HG03159 (cell line): ENCODE measurements around the gene C16orf95.
"Not testable (repeated sequence)": the region's sequence is repeated elsewhere in the genome, so short reads cannot be mapped to it uniquely, and the experiment has no call there.

Experiments used
- ATAC-seq: cut with Tn5 transposase; IDR thresholded peaks from one replicate; pipeline ENCODE4 v1.9.1; 2021; ENCODE audit warnings: mild to moderate bottlenecking, moderate library complexity; ENCODE audit not compliant: unreplicated experiment

C16orf95 gene, protein sequence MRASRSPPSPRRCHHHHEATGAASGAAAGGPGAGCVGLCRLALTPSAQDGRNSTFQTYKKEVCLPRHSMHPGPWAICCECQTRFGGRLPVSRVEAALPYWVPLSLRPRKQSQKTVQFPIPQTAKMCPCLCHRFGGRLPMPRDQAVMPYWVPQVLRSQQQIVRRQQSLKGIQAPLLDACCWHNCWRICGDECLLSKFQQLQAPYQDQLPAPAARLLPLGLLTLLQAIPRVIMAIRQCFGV

DNA sequence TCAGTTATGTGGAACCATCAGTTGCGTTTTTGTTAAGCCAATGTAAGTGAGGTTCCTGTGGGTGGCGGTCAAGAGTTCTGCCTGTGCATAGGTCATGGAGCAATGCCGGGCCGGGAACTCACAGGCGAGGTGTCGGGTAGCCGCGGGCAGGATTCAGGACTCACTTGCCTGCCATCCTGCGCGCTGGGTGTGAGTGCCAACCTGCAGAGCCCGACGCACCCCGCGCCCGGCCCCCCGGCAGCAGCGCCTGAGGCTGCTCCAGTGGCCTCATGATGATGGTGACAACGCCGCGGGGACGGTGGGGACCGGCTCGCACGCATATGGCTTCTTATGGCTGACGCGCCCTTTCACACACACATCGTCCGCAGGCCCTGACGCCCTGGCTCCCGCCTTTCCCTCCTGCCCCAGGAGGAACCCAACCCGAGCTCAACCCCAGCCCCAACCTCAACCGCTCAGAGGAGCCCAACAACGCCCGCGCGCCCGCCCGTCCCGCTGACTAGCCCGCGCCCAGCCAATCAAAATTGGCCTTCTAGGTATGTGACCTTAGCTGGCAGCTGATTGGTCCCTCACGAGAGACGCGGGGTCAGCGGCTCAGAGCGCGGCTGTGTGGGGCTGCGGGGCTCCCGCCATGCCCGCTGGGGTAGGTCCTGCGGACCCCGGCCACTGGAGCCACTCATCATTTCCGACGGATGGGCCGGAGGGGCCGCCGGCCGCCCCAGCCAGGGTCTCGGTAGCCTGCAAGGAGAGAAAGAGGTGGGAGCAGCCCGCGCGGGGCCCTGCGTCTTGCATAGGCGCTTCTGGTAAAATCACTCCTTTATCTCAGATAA is at the start of gene C16orf95:
Gene C16orf95 (minus strand): TSS at position 470 of the 827 bp plus-strand sequence. CDS start 150 bp downstream, at position 320.
- ATAC-seq, result peak; percentile 93

- no peak for ATAC-seq
Observed at GRCh38 chr16:87366930-87367329, 49.7 kb upstream of the C16orf95 start.

GRCh38 chr16:87366288-87366687 is 49.1 kb upstream of the C16orf95 start:
- ATAC-seq, result no peak

DNA sequence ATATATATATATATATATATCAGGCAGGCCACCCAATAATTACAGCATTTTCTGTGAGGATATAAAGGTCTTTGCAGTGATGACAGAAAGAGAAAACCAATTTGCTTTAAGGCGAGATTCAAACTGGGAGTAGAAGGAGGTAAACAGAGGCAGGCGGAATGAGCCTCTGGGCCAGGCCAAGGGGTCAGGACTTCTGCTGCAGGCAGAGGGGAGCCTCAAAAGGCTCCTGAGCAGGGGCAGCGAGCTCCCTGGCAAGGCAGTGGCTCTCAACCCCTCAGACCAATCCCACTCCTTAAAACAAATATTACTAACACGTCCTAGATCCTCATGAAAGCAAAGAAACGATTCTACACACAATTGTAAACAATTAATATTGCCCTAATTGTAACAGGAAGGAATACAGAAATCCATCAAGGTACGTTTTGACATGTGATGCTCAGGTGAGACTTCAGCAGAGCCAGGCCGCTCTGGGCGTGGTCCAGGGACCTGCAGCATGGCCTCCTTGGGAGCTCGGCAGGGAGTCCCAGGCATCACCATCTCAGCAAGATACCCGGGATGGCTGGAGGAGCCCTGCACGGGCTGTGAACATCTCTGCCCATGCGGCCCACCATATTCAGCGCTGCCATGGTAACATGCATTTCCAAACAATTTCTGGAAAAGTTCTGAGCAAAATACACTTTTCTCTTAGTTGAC is 48.0 kb upstream of the C16orf95 start:
- ATAC-seq, result no peak

DNA sequence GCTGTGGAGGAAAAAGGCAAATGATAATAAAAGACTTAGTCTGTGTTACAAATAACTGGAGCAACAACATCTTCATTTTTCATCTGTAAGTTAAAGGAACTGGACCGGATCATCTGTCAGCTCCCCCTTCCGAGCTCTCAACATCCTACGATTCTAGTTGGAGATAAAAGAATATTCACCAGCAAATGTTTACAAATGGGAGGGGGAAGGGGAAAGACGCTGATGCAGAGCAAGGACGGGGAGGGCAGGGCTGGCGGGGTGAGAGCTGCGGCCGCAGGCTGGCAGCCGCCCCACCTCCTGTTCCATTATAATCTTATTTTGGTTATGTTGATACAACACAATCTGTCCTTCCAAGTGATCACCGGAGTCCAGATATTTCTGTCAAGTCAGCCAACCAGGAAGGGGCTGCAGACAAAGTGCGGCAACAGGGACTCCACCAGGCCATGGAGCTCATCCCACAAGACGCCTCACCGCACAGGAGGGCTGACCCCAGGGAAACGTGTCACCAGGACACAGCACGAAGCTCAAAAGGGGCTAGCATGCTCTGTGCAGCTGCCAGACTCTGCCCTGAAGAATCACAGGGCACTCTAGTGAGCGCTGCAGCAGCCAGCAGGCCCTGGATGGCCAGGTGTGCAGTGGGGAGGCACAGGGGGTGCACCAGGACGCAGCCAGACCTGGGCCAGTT is 46.7 kb upstream of the C16orf95 start:
- ATAC-seq, result no peak

DNA sequence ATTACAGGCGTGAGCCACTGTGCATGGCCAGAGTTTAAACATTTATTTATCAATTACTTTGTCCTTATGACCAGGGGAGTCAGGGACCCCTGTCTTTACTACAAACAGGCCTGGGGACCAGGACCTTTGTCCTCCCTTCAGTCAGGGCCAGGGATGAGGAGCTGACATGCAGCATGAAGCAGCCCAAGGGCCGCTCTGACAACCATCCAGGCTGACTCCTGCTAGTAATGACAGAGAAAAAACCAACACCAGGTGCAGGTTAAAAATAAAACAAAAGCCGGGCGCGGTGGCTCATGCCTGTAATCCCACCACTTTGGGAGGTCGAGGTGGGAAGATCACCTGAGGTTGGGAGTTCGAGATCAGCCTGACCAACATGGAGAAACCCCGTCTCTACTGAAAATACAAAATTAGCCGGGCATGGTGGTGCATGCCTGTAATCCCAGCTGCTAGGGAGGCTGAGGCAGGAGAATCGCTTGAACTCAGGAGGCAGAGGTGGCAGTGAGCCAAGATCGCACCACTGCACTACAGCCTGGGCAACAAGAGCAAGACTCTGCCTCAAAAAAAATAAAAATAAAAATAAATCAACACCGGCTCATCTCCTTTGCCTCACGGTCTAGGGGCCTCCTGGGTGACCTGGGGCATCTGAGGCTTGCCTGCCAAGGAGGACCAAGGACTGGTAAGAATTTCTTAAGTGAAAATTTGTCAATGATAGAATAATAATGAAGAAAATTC is 45.8 kb upstream of the C16orf95 start:
- not testable (repeated sequence) for ATAC-seq

GRCh38 chr16:87361916-87362619 is 44.9 kb upstream of the C16orf95 start:
- ATAC-seq, result no peak

GRCh38 chr16:87360862-87361610 is 43.8 kb upstream of the C16orf95 start:
- ATAC-seq, result no peak

DNA sequence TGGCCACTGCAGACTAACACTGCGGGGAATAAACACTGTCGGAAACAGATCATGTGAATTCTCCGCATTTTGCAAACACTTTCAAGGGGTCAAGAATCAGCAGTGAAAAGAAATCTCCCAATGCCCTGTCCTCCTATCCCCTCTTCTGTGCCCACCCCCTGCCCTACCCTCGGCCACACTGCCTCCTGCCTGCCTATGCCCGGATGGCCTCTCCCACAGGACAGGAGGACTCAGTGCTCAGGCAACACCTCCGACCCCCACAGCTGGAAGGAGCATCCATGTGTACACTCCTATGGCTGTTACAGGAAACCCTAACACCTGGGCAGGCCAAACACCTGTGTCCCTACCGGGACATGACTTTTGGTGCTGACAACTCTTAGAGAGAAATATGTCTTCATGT is 41.9 kb upstream of the C16orf95 start:
- ATAC-seq, result no peak

DNA sequence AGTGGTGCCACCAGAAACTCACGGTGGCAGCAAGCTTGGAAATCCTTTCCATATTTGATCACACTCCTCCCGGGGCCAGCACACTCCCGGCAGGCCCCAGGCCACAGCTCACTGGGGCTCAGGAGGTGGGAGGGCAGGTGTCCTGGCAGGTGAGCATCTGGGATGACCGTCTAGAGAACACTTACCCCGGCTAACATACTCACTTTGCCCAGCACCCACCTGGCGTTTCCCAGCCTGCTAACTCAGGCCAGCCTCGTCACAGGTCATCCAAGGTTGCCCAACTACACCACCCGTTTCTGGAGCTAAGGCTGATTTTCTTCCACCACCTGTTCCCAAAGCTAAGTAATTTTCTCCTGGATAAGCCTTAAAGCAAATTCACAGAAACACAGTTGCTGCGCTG is 41.5 kb upstream of the C16orf95 start:
- no peak for ATAC-seq

DNA sequence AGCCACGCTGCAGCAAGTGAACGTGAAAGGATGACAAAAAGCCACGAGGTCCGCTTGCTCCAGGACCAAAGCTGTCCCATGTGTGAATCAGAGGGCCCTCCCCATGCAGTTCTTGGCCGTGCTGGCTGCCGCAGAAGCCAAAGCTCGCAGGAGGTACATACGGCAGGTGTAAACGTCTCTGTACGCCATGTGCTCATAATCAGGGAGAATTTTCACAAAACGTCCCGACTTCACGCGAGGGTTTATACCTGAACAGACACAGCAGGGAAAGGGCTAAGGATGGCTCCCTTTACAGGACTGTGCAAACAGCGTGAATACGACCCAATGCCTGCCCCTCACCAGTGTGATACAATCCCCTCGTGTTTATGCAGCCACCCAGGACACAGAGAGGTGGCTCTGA is 41.1 kb upstream of the C16orf95 start:
- no peak for ATAC-seq

DNA sequence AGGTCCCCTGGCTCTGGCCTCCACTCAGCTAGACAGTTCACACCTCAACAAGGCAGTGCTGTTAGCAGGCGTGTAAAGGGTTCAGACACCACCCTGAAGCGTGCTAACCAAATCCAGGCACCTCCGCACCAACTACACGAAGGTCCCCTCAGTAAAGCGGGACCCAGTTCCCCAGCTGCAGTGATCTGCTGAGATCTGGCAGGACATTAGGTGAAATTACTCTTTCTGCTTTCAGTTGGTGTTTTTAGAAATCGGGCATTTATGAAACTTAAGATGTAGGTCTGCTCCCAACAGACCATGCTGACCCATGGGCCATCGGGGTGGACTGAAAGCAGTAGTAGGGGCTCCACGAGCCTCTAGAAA is 39.3 kb upstream of the C16orf95 start:
- ATAC-seq, result no peak

DNA sequence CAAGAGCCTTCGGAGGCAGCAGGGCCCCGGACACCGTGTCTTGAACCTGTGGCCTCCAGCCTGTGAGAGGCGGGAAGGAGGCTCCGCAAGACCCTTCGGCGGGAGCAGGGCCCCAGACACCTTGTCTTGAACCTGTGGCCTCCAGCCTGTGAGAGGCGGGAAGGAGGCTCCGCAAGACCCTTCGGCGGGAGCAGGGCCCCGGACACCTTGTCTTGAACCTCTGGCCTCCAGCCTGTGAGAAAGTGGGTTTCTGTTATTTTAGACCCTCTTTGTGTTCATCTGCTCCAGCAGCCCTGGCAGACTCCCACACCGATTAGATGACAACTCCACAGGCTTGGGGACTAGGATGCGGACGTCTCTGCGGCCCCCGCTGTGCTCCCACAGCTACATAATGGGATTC is 36.4 kb upstream of the C16orf95 start:
- ATAC-seq, result no peak

- no peak for ATAC-seq
Observed at GRCh38 chr16:87352818-87353217, 35.6 kb upstream of the C16orf95 start.

GRCh38 chr16:87351320-87351698 is 34.1 kb upstream of the C16orf95 start:
- ATAC-seq, result no peak

DNA sequence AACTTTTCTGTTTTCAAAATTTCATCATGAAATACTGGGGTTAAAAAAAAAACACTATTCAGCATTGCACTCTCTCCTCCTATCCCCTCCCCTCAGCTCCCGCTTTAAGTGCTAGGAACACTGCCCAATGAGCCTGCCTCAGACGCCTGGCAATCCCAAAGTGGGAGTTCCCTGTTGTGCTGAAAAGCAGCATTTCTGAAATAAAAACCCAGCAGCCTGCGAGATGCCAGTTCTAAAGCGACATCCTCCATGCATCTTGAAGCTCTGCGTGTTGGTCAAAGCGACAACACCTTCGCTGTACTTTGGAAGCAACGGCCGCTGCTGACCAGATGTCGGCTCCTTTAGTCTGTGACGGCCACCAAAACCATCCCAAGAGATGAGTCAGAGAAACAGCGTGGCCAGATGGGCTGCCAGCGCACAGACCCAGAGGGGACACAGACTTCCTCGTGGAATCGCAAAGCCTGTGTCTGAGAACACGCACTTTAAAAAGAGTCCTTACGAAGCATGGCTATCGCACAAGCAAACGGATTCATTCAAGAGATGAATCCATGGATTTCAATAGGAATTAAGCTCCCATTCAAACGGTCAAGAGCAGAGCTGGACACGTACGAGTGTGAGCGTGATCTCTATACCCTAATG is 33.6 kb upstream of the C16orf95 start:
- no peak for ATAC-seq

GRCh38 chr16:87350031-87350430 is 32.8 kb upstream of the C16orf95 start:
- ATAC-seq, result no peak

DNA sequence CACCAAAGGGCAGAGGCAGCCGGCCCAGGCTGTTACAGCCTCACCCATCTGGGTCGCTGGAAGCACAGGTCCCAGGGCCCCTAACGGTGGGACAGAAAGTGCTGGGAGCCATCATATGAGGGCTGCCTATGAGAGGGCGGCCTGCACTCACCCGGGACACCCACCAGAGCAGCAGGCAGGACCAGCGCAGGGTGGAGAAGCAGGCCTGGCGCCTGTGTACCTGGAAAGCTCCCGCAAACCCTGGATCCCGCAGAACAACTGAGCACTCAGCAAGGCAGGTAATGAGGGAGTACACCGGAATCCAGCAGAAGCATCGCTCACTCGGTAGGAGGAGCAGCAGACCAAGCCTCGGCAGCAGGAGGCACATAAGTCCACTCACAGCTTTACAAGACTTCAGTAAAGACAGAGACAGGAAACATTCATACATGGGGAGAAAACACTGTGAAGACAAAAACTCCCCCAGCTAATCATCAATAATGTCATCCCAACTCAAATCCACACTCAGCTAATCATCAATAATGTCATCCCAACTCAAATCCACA is 31.5 kb upstream of the C16orf95 start:
- no peak for ATAC-seq
